ENCODE data around the gene CTNNA2.

GRCh38 chr2:79697200-79697599 lies 184.3 kb downstream of the CTNNA2 start:
- TF ChIP-seq ZNF274 (IDR thresholded peaks at IDR 0.05; ENCODE audit: borderline replicate concordance, extremely low read depth, low read length) (no peak), EZH2 (IDR thresholded peaks at IDR 0.05; ENCODE audit: low read depth, low read length, severe bottlenecking) (no peak), CTCF (IDR thresholded peaks at IDR 0.05; ENCODE audit: control extremely low read depth in 1 of 3, insufficient read depth in 1 of 3, low read depth in 1 of 3, low read length in 3 of 3) (no peak), RAD21 (IDR thresholded peaks at IDR 0.05 in 1 of 2, conservative IDR thresholded peaks at IDR 0.05 in 1 of 2; ENCODE audit: low read depth in 2 of 2, low read length in 2 of 2) (no peak), BRCA1 (IDR thresholded peaks at IDR 0.05; ENCODE audit: low read depth, low read length) (no peak)

Measured in H1 (cell line).